ENCODE measurements around the gene SIRT5.

Gene SIRT5

DNA sequence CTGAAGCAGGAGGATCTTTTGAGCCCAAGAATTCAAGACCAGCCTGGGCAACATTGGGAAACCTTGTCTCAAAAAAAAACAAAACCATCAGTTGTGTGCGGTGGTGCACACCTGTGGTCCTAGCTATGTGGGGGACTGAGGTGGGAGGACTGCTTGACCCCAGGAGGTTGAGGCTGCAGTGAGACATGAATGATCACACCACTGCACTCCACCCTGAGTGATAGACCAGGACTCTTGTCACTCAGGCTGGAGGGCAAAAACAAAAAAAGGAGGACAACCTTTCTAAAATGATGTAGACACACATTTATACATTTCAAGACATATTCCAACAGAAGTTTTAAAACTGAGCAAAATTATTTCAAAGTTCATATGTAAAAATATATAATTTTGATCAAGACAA is 85.9 kb downstream of the SIRT5 start:
- Histone ChIP-seq H3K36me3 (replicated peaks; ENCODE audit: insufficient read depth, low read length) (no peaks in the 10 kb centered on the region), H3K9me3 (replicated peaks; ENCODE audit: insufficient read depth, low read length) (no peaks in the 10 kb centered on the region), H2AFZ (ENCODE audit: low read length) (no peak overlapping the region), H3K27me3 (replicated peaks; ENCODE audit: insufficient read depth, low read length) (no peaks in the 10 kb centered on the region), H3K4me3 (ENCODE audit: low read length) (no peak overlapping the region), H3K4me1 (ENCODE audit: low read length) (peaks cover 18% of the 10 kb centered on the region), H3K9me2 (replicated peaks; ENCODE audit: insufficient read depth, low read length) (no peaks in the 10 kb centered on the region), H3K79me2 (ENCODE audit: low read length) (peaks cover 77% of the 10 kb centered on the region), H4K20me1 (ENCODE audit: insufficient read depth, low read length) (no peaks in the 10 kb centered on the region), H3F3A (ENCODE audit: insufficient read depth, low read length) (no peaks in the 10 kb centered on the region; the same call in 1 of the 2 replicates), H3K27ac (ENCODE audit: low read length) (no peak overlapping the region), H3K4me2 (ENCODE audit: low read depth, low read length) (no peak overlapping the region), H3K9ac (ENCODE audit: low read length) (no peak overlapping the region)
- TF ChIP-seq EZH2phosphoT487 (IDR thresholded peaks at IDR 0.05; ENCODE audit: low read length) (no peak), EZH2 (optimal IDR thresholded peaks at IDR 0.05; ENCODE audit: low read depth, low read length) (no peak)
- TF ChIP-seq, protein P1, sequence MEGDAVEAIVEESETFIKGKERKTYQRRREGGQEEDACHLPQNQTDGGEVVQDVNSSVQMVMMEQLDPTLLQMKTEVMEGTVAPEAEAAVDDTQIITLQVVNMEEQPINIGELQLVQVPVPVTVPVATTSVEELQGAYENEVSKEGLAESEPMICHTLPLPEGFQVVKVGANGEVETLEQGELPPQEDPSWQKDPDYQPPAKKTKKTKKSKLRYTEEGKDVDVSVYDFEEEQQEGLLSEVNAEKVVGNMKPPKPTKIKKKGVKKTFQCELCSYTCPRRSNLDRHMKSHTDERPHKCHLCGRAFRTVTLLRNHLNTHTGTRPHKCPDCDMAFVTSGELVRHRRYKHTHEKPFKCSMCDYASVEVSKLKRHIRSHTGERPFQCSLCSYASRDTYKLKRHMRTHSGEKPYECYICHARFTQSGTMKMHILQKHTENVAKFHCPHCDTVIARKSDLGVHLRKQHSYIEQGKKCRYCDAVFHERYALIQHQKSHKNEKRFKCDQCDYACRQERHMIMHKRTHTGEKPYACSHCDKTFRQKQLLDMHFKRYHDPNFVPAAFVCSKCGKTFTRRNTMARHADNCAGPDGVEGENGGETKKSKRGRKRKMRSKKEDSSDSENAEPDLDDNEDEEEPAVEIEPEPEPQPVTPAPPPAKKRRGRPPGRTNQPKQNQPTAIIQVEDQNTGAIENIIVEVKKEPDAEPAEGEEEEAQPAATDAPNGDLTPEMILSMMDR (IDR thresholded peaks at IDR 0.05; ENCODE audit: low read length), result no peak
- DNase-seq, result no peak

DNA sequence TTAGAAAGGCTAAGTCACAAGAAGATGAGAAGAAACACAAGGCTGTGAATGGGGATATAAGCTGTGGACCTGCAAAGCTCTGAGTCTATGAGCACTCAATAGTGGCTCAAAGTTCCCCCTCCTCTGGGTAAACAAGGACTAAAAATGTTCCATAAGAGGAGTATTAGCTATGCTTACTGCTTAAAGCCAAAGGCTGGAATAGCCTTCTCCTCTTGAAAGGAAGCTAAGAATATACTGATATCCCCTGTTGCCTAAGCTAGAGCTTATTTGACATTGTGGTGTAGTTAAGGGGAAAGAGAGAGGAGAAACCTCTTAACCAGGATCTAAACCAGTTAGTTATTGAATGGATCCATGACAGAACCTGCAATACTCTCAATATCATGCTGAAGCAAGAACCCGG is 86.5 kb downstream of the SIRT5 start:
- TF ChIP-seq EZH2 (optimal IDR thresholded peaks at IDR 0.05; ENCODE audit: low read depth, low read length) (no peak), EZH2phosphoT487 (IDR thresholded peaks at IDR 0.05; ENCODE audit: low read length) (no peak)
- TF ChIP-seq, protein P1 (IDR thresholded peaks at IDR 0.05; ENCODE audit: low read length), result no peak

DNA sequence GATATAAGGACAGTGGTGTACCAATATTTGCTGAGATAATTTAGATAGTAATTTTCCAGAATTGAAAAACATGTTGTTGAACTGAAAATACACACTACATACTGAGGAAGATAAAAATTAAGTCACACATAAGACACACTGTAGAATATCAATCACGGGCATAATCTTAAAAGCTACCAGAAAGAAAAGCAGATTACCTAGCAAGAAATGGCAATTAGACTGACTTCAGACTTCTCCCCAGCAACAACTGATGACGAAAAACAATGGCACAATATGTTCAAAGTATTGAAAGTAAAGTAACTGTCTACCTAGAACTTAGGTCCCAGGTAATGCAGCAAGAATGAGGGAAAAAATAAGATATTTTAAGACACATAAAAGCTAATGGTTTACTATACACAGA is 87.2 kb downstream of the SIRT5 start:
- Histone ChIP-seq H3K27ac (ENCODE audit: low read length) (no peak overlapping the region), H3K4me1 (ENCODE audit: low read length) (peaks cover 26% of the 10 kb centered on the region), H3K27me3 (replicated peaks; ENCODE audit: insufficient read depth, low read length) (no peaks in the 10 kb centered on the region), H3K9me2 (replicated peaks; ENCODE audit: insufficient read depth, low read length) (no peaks in the 10 kb centered on the region), H4K20me1 (ENCODE audit: insufficient read depth, low read length) (no peaks in the 10 kb centered on the region), H3K79me2 (ENCODE audit: low read length) (peaks cover 91% of the 10 kb centered on the region), H3F3A (ENCODE audit: insufficient read depth, low read length) (no peaks in the 10 kb centered on the region; the same call in 1 of the 2 replicates), H3K9ac (ENCODE audit: low read length) (no peak overlapping the region), H3K9me3 (replicated peaks; ENCODE audit: insufficient read depth, low read length) (no peaks in the 10 kb centered on the region), H2AFZ (ENCODE audit: low read length) (no peak overlapping the region), H3K4me3 (ENCODE audit: low read length) (no peak overlapping the region), H3K36me3 (replicated peaks; ENCODE audit: insufficient read depth, low read length) (no peaks in the 10 kb centered on the region), H3K4me2 (ENCODE audit: low read depth, low read length) (no peak overlapping the region)
- no peak for DNase-seq
- TF ChIP-seq, protein P1 (IDR thresholded peaks at IDR 0.05; ENCODE audit: low read length), result no peak
- TF ChIP-seq EZH2phosphoT487 (IDR thresholded peaks at IDR 0.05; ENCODE audit: low read length) (no peak), EZH2 (optimal IDR thresholded peaks at IDR 0.05; ENCODE audit: low read depth, low read length) (no peak)

More for the DNA sequence above, 86.5 kb downstream of the SIRT5 start:
- Histone ChIP-seq H4K20me1 (ENCODE audit: insufficient read depth, low read length) (no peaks in the 10 kb centered on the region), H3K27ac (ENCODE audit: low read length) (no peak overlapping the region), H2AFZ (ENCODE audit: low read length) (no peak overlapping the region), H3K9me2 (replicated peaks; ENCODE audit: insufficient read depth, low read length) (no peaks in the 10 kb centered on the region), H3K9ac (ENCODE audit: low read length) (no peak overlapping the region), H3K27me3 (replicated peaks; ENCODE audit: insufficient read depth, low read length) (no peaks in the 10 kb centered on the region), H3K4me1 (ENCODE audit: low read length) (peaks cover 25% of the 10 kb centered on the region), H3F3A (ENCODE audit: insufficient read depth, low read length) (no peaks in the 10 kb centered on the region; the same call in 1 of the 2 replicates), H3K4me3 (ENCODE audit: low read length) (no peak overlapping the region), H3K4me2 (ENCODE audit: low read depth, low read length) (no peak overlapping the region), H3K79me2 (ENCODE audit: low read length) (peaks cover 83% of the 10 kb centered on the region), H3K9me3 (replicated peaks; ENCODE audit: insufficient read depth, low read length) (no peaks in the 10 kb centered on the region), H3K36me3 (replicated peaks; ENCODE audit: insufficient read depth, low read length) (no peaks in the 10 kb centered on the region)
- no peak for DNase-seq

All from MM.1S (cell line).